ENCODE data around the gene TPM2. TPM values are rescaled to one million over a fixed set of nuclear protein-coding genes. Genes with fewer than 3 reads are reported as not detected.

Gene TPM2
- total and polyA plus RNA-seq, 4 donors = 4.2 to 31.4 (median 14.0) TPM

- Histone ChIP-seq H3K4me3 (ENCODE audit: low read depth in 1 of 3, low read length in 3 of 3) (no peak overlapping the region), H3K36me3 (ENCODE audit: control insufficient read depth in 4 of 4, insufficient read depth in 3 of 4, low read depth in 1 of 4, low read length in 3 of 4) (peaks cover 11 to 36% (median 33%) of the 10 kb centered on the region in 4 donors), H3K27ac (ENCODE audit: low read depth in 1 of 2, low read length in 2 of 2) (peak overlapping the region; percentile 6 to 98), H3K9me3 (ENCODE audit: control insufficient read depth in 4 of 4, low read length in 3 of 4) (no peaks in the 10 kb centered on the region), H3K27me3 (ENCODE audit: control insufficient read depth in 4 of 4, insufficient read depth in 4 of 4, low read length in 3 of 4) (no peaks in the 10 kb centered on the region), H3K9ac (ENCODE audit: low read depth in 1 of 2, low read length in 2 of 2) (no peak overlapping the region), H3K4me1 (ENCODE audit: control insufficient read depth in 4 of 4, insufficient read depth in 4 of 4, low read length in 3 of 4) (peaks cover 19 to 49% (median 45%) of the 10 kb centered on the region in 4 donors)
- DNase-seq (ENCODE audit: low spot score) = no peak
- WGBS = 62% methylated on average over 3 of the region's 3 CpGs
- TF ChIP-seq YY1 (IDR thresholded peaks at IDR 0.05) = no peak
- no peak for TF ChIP-seq FOXA1 (IDR thresholded peaks at IDR 0.05)
- no peak for TF ChIP-seq CTCF (IDR thresholded peaks at IDR 0.05; ENCODE audit: low read depth, low read length, missing input control)
These were observed 37.2 kb upstream of the TPM2 start for GRCh38 chr9:35726931-35727330.

DNA sequence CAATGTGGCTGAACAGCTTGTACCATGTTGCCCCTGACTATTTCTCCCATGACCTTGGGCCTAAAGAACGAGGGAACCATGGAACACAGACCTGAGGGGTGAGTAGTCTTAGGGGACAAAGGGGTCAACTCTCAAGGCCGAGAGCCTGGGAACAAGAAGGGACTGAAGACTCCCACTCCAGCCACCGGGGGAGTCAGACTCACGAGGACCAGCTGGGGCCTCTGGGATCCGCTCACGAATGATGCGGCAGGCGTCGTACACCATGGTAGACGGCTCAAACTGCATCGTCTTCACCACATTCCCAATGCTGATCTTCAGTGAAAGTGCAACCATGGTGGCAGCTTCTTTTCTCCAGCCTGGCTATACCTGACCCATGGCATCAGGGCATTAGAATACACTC, 35.6 kb upstream of the TPM2 start:
- TF ChIP-seq FOXA2 (IDR thresholded peaks at IDR 0.05) (no peak), JUND (IDR thresholded peaks at IDR 0.05) (no peak), HNF4A (conservative IDR thresholded peaks at IDR 0.05) (no peak), ZBTB33 (IDR thresholded peaks at IDR 0.05) (no peak), EGR1 (IDR thresholded peaks at IDR 0.05; ENCODE audit: low read depth in 2 of 2) (no peak), RAD21 (IDR thresholded peaks at IDR 0.05) (no peak), ATF3 (IDR thresholded peaks at IDR 0.05) (no peak), SP1 (IDR thresholded peaks at IDR 0.05) (no peak), FOXA1 (IDR thresholded peaks at IDR 0.05) (no peak), MAX (IDR thresholded peaks at IDR 0.05) (no peak), YY1 (IDR thresholded peaks at IDR 0.05) (no peak), NR2F2 (IDR thresholded peaks at IDR 0.05) (no peak), CTCF (IDR thresholded peaks at IDR 0.05; ENCODE audit: low read depth, low read length, missing input control) (no peak), RXRA (IDR thresholded peaks at IDR 0.05) (no peak), HNF4G (IDR thresholded peaks at IDR 0.05) (no peak), TAF1 (conservative IDR thresholded peaks at IDR 0.05) (no peak)
- no peaks in the 10 kb centered on the region for H3K27me3 ChIP-seq (ENCODE audit: control insufficient read depth in 4 of 4, insufficient read depth in 4 of 4, low read length in 3 of 4)
- no peak overlapping the region for H3K9ac ChIP-seq (ENCODE audit: low read depth in 1 of 2, low read length in 2 of 2)
- peaks cover 19 to 51% (median 49%) of the 10 kb centered on the region in 4 donors for H3K36me3 ChIP-seq (ENCODE audit: control insufficient read depth in 4 of 4, insufficient read depth in 3 of 4, low read depth in 1 of 4, low read length in 3 of 4)
- H3K4me1 ChIP-seq (ENCODE audit: control insufficient read depth in 4 of 4, insufficient read depth in 4 of 4, low read length in 3 of 4) = peaks cover 19 to 40% (median 36%) of the 10 kb centered on the region in 4 donors
- no peak overlapping the region for H3K27ac ChIP-seq (ENCODE audit: low read depth in 1 of 2, low read length in 2 of 2)
- H3K9me3 ChIP-seq (ENCODE audit: control insufficient read depth in 4 of 4, low read length in 3 of 4) = no peaks in the 10 kb centered on the region
- DNase-seq (ENCODE audit: low spot score) = no peak
- no peak overlapping the region for H3K4me3 ChIP-seq (ENCODE audit: low read depth in 1 of 3, low read length in 3 of 3)
- 97% methylated on average over 11 of the region's 11 CpGs for WGBS
